K562 treated with DMSO at 1 percent for 48 hours (cell line): ENCODE measurements around the gene KCNC3. TPM values are rescaled to one million over a fixed set of nuclear protein-coding genes. Genes with fewer than 3 reads are reported as not detected.

Source experiments
- total RNA-seq: library from RNA; unstranded; fragments of 300-600 nt; gene quantifications from 2 replicates; pipeline ENCODE4 v1.2.3, GENCODE V29; 2022; ENCODE audit warnings: low replicate concordance; ENCODE audit errors: extremely low read depth

The KCNC3 gene
- total RNA-seq: not detected in 2 replicates

GRCh38 chr19:50329146-50329925 lies at the start of gene KCNC3:
TSS of gene KCNC3 (minus strand) at chr19:50329377. CDS start at chr19:50329082, 295 bp downstream.

GRCh38 chr19:50376166-50377050 lies 47.2 kb upstream of the KCNC3 start, which contains the start of gene NR1H2:
TSS of gene NR1H2 (plus strand) at chr19:50376457. CDS start at chr19:50377606, 1,149 bp downstream.

GRCh38 chr19:50365434-50366306 lies 36.5 kb upstream of the KCNC3 start, which contains the start of gene NAPSA:
TSS of gene NAPSA (minus strand) at chr19:50365639. CDS start at chr19:50365621, 18 bp downstream.

Other genes with a start within 250 kb of the KCNC3 start
- not detected in 2 replicates for gene IZUMO2, start 166.1 kb downstream of the KCNC3 start, total RNA-seq
- not detected in 2 replicates for gene MYH14, start 125.8 kb downstream of the KCNC3 start, total RNA-seq
- not detected in 2 replicates for gene NAPSA, start 36.3 kb upstream of the KCNC3 start, total RNA-seq
- gene NR1H2, start 47.1 kb upstream of the KCNC3 start, total RNA-seq: not detected in 2 replicates
- not detected in 2 replicates for gene POLD1, start 55.0 kb upstream of the KCNC3 start, total RNA-seq
- gene SPIB, start 89.6 kb upstream of the KCNC3 start, total RNA-seq: not detected in 2 replicates
- not detected in 2 replicates for gene MYBPC2, start 103.5 kb upstream of the KCNC3 start, total RNA-seq
- gene EMC10, start 147.1 kb upstream of the KCNC3 start, total RNA-seq: not detected in 2 replicates
- not detected in 2 replicates for gene GARIN5A, start 147.5 kb upstream of the KCNC3 start, total RNA-seq
- gene JOSD2, start 181.8 kb upstream of the KCNC3 start, total RNA-seq: not detected in 2 replicates
- not detected in 2 replicates for gene ASPDH, start 184.5 kb upstream of the KCNC3 start, total RNA-seq
- not detected in 2 replicates for gene LRRC4B, start 239.1 kb upstream of the KCNC3 start, total RNA-seq